ENCODE measurements around the gene SPTLC3.
A peak's percentile ranks its signal among the peaks of the same experiment; 100 is the strongest.

SPTLC3 gene

GRCh38 chr20:13029687-13030375 lies 21.1 kb downstream of the SPTLC3 start:
- peak; percentile 73 for DNase-seq (ENCODE audit: low read depth)
- H3K4me3 ChIP-seq (ENCODE audit: low read length), result no peak overlapping the region
- TF ChIP-seq CTCF (conservative IDR thresholded peaks at IDR 0.05; ENCODE audit: low read depth, low read length), result no peak

GRCh38 chr20:13031751-13032150 lies 23.0 kb downstream of the SPTLC3 start:
- H3K4me3 ChIP-seq (ENCODE audit: low read length), result no peak overlapping the region
- no peak for DNase-seq (ENCODE audit: low read depth)
- TF ChIP-seq CTCF (conservative IDR thresholded peaks at IDR 0.05; ENCODE audit: low read depth, low read length), result no peak

- no peak for TF ChIP-seq CTCF (conservative IDR thresholded peaks at IDR 0.05; ENCODE audit: low read depth, low read length)
- DNase-seq (ENCODE audit: low read depth), result no peak
- no peak overlapping the region for H3K4me3 ChIP-seq (ENCODE audit: low read length)
These were observed 25.3 kb downstream of the SPTLC3 start for GRCh38 chr20:13034115-13034514.

GRCh38 chr20:13034936-13035335 lies 26.2 kb downstream of the SPTLC3 start:
- no peak for DNase-seq (ENCODE audit: low read depth)
- no peak for TF ChIP-seq CTCF (conservative IDR thresholded peaks at IDR 0.05; ENCODE audit: low read depth, low read length)
- no peak overlapping the region for H3K4me3 ChIP-seq (ENCODE audit: low read length)

GRCh38 chr20:13035399-13036152 lies 26.8 kb downstream of the SPTLC3 start:
- TF ChIP-seq CTCF (conservative IDR thresholded peaks at IDR 0.05; ENCODE audit: low read depth, low read length), result no peak
- no peak for DNase-seq (ENCODE audit: low read depth)
- H3K4me3 ChIP-seq (ENCODE audit: low read length), result no peak overlapping the region

- DNase-seq (ENCODE audit: low read depth), result no peak
- no peak for TF ChIP-seq CTCF (conservative IDR thresholded peaks at IDR 0.05; ENCODE audit: low read depth, low read length)
- no peak overlapping the region for H3K4me3 ChIP-seq (ENCODE audit: low read length)
These were observed 29.0 kb downstream of the SPTLC3 start for GRCh38 chr20:13037727-13038126.

Measured in retinal pigment epithelial cell (primary cell).